ENCODE results near the gene MACC1.

MACC1 gene

DNA sequence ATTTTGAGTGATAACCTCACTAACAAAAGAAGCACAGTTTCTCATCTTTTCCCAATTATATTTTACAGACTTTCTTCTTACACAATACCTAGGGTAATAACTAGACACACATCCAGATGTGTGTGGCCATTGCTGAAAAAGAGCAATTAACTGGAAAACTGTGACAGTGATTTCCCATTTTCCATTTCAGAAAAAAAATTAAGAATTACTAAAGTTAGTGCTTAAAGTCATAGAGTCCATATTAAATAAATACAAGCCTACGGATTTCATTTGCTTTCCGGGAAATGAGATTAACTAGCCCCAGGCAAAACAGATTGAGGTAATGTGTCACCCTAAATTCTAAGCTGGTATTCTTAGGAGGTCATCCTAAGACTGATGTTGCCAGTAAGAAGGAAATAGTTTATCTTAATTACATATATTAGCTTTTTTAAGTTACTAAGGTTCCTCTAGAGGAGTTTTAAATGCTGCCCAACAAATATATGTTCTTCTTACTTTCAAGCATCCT is 10.2 kb upstream of the MACC1 start:
- TF ChIP-seq EZH2 (optimal IDR thresholded peaks at IDR 0.05; ENCODE audit: low read depth, low read length) (no peak), EZH2phosphoT487 (IDR thresholded peaks at IDR 0.05; ENCODE audit: low read length) (no peak)
- TF ChIP-seq, protein P1, sequence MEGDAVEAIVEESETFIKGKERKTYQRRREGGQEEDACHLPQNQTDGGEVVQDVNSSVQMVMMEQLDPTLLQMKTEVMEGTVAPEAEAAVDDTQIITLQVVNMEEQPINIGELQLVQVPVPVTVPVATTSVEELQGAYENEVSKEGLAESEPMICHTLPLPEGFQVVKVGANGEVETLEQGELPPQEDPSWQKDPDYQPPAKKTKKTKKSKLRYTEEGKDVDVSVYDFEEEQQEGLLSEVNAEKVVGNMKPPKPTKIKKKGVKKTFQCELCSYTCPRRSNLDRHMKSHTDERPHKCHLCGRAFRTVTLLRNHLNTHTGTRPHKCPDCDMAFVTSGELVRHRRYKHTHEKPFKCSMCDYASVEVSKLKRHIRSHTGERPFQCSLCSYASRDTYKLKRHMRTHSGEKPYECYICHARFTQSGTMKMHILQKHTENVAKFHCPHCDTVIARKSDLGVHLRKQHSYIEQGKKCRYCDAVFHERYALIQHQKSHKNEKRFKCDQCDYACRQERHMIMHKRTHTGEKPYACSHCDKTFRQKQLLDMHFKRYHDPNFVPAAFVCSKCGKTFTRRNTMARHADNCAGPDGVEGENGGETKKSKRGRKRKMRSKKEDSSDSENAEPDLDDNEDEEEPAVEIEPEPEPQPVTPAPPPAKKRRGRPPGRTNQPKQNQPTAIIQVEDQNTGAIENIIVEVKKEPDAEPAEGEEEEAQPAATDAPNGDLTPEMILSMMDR (IDR thresholded peaks at IDR 0.05; ENCODE audit: low read length): no peak
- no peak overlapping the region for H3K27ac ChIP-seq (ENCODE audit: low read length)

GRCh38 chr7:20226860-20227259 is 9.7 kb upstream of the MACC1 start:
- H3K79me2 ChIP-seq (ENCODE audit: low read length): no peaks in the 10 kb centered on the region
- H3K4me2 ChIP-seq (ENCODE audit: low read depth, low read length): no peak overlapping the region
- no peak for DNase-seq
- H3K36me3 ChIP-seq (replicated peaks; ENCODE audit: insufficient read depth, low read length): no peaks in the 10 kb centered on the region
- no peaks in the 10 kb centered on the region for H3K9me3 ChIP-seq (replicated peaks; ENCODE audit: insufficient read depth, low read length)
- H3F3A ChIP-seq (ENCODE audit: insufficient read depth, low read length): no peaks in the 10 kb centered on the region; the same call in 1 of the 2 replicates
- no peak overlapping the region for H2AFZ ChIP-seq (ENCODE audit: low read length)
- no peaks in the 10 kb centered on the region for H4K20me1 ChIP-seq (ENCODE audit: insufficient read depth, low read length)
- H3K4me3 ChIP-seq (ENCODE audit: low read length): no peak overlapping the region
- no peak overlapping the region for H3K27ac ChIP-seq (ENCODE audit: low read length)
- peaks cover 19% of the 10 kb centered on the region for H3K4me1 ChIP-seq (ENCODE audit: low read length)
- TF ChIP-seq EZH2 (optimal IDR thresholded peaks at IDR 0.05; ENCODE audit: low read depth, low read length): no peak
- TF ChIP-seq, protein P1 (IDR thresholded peaks at IDR 0.05; ENCODE audit: low read length): no peak
- TF ChIP-seq EZH2phosphoT487 (IDR thresholded peaks at IDR 0.05; ENCODE audit: low read length): no peak
- no peak overlapping the region for H3K9ac ChIP-seq (ENCODE audit: low read length)
- no peaks in the 10 kb centered on the region for H3K9me2 ChIP-seq (replicated peaks; ENCODE audit: insufficient read depth, low read length)
- no peaks in the 10 kb centered on the region for H3K27me3 ChIP-seq (replicated peaks; ENCODE audit: insufficient read depth, low read length)

More for the DNA sequence above, 10.2 kb upstream of the MACC1 start:
- Histone ChIP-seq H3K36me3 (replicated peaks; ENCODE audit: insufficient read depth, low read length) (no peaks in the 10 kb centered on the region), H3F3A (ENCODE audit: insufficient read depth, low read length) (no peaks in the 10 kb centered on the region), H3K4me3 (ENCODE audit: low read length) (no peak overlapping the region), H3K4me1 (ENCODE audit: low read length) (peaks cover 14% of the 10 kb centered on the region), H4K20me1 (ENCODE audit: insufficient read depth, low read length) (no peaks in the 10 kb centered on the region), H3K4me2 (ENCODE audit: low read depth, low read length) (no peak overlapping the region), H3K9me2 (replicated peaks; ENCODE audit: insufficient read depth, low read length) (no peaks in the 10 kb centered on the region), H3K79me2 (ENCODE audit: low read length) (no peaks in the 10 kb centered on the region), H3K9me3 (replicated peaks; ENCODE audit: insufficient read depth, low read length) (no peaks in the 10 kb centered on the region), H2AFZ (ENCODE audit: low read length) (no peak overlapping the region), H3K9ac (ENCODE audit: low read length) (no peak overlapping the region), H3K27me3 (replicated peaks; ENCODE audit: insufficient read depth, low read length) (no peaks in the 10 kb centered on the region)
- DNase-seq: no peak

DNA sequence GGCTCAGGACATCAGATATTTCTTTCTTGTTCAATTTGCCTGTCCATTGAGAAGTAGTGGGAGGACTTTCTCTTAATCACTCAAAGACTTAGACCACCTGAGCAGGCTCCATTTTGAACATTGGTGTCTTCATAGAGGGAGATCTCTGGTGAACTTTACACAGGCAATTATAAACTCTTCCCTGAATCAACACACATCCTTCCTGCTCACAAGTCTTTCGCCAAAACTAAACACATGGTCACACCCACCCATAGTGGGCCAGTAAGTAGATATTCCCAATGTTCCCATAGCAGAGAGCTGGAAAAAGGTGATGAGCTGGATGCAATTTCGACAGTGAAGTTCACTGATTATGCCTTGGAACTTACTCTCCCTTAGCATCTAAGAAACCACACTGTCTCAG is 8.2 kb upstream of the MACC1 start:
- Histone ChIP-seq H2AFZ (ENCODE audit: low read length) (no peak overlapping the region), H4K20me1 (ENCODE audit: insufficient read depth, low read length) (no peaks in the 10 kb centered on the region), H3K79me2 (ENCODE audit: low read length) (no peaks in the 10 kb centered on the region), H3K27me3 (replicated peaks; ENCODE audit: insufficient read depth, low read length) (no peaks in the 10 kb centered on the region), H3K9ac (ENCODE audit: low read length) (no peak overlapping the region), H3K36me3 (replicated peaks; ENCODE audit: insufficient read depth, low read length) (no peaks in the 10 kb centered on the region), H3K4me1 (ENCODE audit: low read length) (peaks cover 34% of the 10 kb centered on the region), H3K4me3 (ENCODE audit: low read length) (no peak overlapping the region), H3F3A (ENCODE audit: insufficient read depth, low read length) (peaks cover 11% of the 10 kb centered on the region), H3K9me3 (replicated peaks; ENCODE audit: insufficient read depth, low read length) (no peaks in the 10 kb centered on the region), H3K4me2 (ENCODE audit: low read depth, low read length) (no peak overlapping the region), H3K9me2 (replicated peaks; ENCODE audit: insufficient read depth, low read length) (no peaks in the 10 kb centered on the region), H3K27ac (ENCODE audit: low read length) (no peak overlapping the region)
- DNase-seq: no peak
- TF ChIP-seq, protein P1 (IDR thresholded peaks at IDR 0.05; ENCODE audit: low read length): no peak
- TF ChIP-seq EZH2 (optimal IDR thresholded peaks at IDR 0.05; ENCODE audit: low read depth, low read length): no peak
- no peak for TF ChIP-seq EZH2phosphoT487 (IDR thresholded peaks at IDR 0.05; ENCODE audit: low read length)
